Esophagus muscularis mucosa (tissue), 4 donors: ENCODE measurements around the gene TSEN2.

Experiments used
- EP300 ChIP-seq: sonication (generic); formaldehyde crosslinking; IDR thresholded peaks from one replicate; pipeline ENCODE4 v1.6.1; 2017; ENCODE audit warnings: antibody characterized with exemption
- POLR2A ChIP-seq: fragments of 450-650 bp; IDR thresholded peaks from one replicate; pipeline ENCODE4 v1.6.1; 2017; ENCODE audit warnings: antibody characterized with exemption, moderate library complexity, mild to moderate bottlenecking, low read depth
- POLR2AphosphoS5 ChIP-seq, 2 donors: sonication (generic); formaldehyde crosslinking; IDR thresholded peaks; one replicate each; pipeline ENCODE4 v1.6.1; 2017; ENCODE audit warnings: antibody characterized with exemption in 2 of 2
- TF ChIP-seq, protein P1 (sequence below), 3 experiments: fragments of 200-600 bp in 2 of 3; fragments of 450-650 bp in 1 of 3; sonication (generic) in 2 of 3; IDR thresholded peaks; one replicate each; pipeline ENCODE4 v1.5.1; 2017 to 2019; ENCODE audit warnings: antibody characterized with exemption in 3 of 3, mild to moderate bottlenecking in 2 of 3, moderate library complexity in 1 of 3

DNA sequence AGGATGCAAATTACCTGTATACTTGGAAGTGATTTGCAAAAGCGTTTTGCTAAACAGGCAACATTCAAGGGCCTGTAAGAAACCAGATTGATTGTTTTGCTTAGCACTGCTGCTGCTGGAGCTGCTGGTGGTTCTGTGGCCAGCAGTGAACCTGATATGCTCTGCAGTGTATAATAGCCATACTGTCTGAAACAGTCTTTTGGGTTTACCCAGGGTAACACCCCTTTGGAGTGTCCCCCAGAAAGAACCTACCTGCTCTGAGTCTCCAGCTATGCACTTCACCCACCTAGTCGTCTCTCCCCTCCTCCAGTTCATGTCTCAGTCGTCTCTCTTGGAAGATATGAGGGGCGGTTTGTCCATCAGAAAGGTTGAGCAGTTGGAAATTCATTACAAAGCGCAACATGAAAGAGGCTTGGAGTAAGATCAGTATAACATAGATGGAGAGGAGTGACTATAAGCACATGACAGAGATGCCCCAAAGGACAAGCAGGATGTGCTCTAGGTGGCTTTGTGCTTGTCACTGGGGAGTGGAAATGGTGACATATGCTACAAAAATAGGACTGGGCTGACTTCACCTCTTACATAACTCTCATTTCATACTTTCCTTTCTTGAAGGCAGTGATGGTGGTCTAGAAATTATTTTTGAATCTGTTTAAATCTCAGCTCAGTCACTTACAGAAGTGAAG is 76.4 kb downstream of the TSEN2 start:
- TF ChIP-seq, protein P1, sequence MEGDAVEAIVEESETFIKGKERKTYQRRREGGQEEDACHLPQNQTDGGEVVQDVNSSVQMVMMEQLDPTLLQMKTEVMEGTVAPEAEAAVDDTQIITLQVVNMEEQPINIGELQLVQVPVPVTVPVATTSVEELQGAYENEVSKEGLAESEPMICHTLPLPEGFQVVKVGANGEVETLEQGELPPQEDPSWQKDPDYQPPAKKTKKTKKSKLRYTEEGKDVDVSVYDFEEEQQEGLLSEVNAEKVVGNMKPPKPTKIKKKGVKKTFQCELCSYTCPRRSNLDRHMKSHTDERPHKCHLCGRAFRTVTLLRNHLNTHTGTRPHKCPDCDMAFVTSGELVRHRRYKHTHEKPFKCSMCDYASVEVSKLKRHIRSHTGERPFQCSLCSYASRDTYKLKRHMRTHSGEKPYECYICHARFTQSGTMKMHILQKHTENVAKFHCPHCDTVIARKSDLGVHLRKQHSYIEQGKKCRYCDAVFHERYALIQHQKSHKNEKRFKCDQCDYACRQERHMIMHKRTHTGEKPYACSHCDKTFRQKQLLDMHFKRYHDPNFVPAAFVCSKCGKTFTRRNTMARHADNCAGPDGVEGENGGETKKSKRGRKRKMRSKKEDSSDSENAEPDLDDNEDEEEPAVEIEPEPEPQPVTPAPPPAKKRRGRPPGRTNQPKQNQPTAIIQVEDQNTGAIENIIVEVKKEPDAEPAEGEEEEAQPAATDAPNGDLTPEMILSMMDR (IDR thresholded peaks at IDR 0.05): no peak
- TF ChIP-seq POLR2A (no peak), POLR2AphosphoS5 (IDR thresholded peaks at IDR 0.05) (no peak), EP300 (no peak)
